ENCODE results near the gene GRM2.

Gene GRM2

GRCh38 chr3:51678186-51678585 is 28.7 kb upstream of the GRM2 start:
- DNase-seq (ENCODE audit: extremely low read depth, insufficient read length): no peak
- H3K27me3 ChIP-seq (replicated peaks; ENCODE audit: control insufficient read depth, insufficient read depth, low read length): no peaks in the 10 kb centered on the region
- TF ChIP-seq CTCF (IDR thresholded peaks at IDR 0.05; ENCODE audit: insufficient read depth, low read length, poor library complexity, severe bottlenecking): no peak
- no peak overlapping the region for H3K4me3 ChIP-seq (replicated peaks; ENCODE audit: low read depth, low read length)
- peaks cover 15% of the 10 kb centered on the region for H3K36me3 ChIP-seq (ENCODE audit: control insufficient read depth, insufficient read depth, low read length)

DNA sequence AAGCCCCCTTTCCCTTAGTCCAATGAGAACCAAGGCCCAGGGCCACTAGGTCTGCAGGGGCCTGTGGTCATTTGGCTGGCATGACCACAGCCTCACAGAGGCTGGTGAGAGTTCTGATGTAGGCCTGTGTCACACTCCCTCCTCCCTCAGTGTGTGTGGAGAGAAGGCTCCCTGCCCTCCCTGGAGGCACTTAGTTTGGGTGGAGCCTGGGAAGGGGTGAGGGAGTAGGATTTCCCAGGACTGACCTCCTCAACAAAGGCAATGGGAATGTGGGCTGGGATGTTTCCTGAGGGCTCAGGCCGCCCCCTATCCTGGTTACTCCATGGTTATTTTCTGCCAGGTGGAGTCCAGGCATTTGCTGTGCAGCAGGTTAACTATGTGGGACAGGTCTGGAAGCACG is 28.2 kb upstream of the GRM2 start:
- H3K4me3 ChIP-seq (replicated peaks; ENCODE audit: low read depth, low read length): no peak overlapping the region
- peaks cover 18% of the 10 kb centered on the region for H3K36me3 ChIP-seq (ENCODE audit: control insufficient read depth, insufficient read depth, low read length)
- no peaks in the 10 kb centered on the region for H3K27me3 ChIP-seq (replicated peaks; ENCODE audit: control insufficient read depth, insufficient read depth, low read length)
- no peak for TF ChIP-seq CTCF (IDR thresholded peaks at IDR 0.05; ENCODE audit: insufficient read depth, low read length, poor library complexity, severe bottlenecking)
- DNase-seq (ENCODE audit: extremely low read depth, insufficient read length): no peak

GRCh38 chr3:51679318-51679717 is 27.6 kb upstream of the GRM2 start:
- TF ChIP-seq CTCF (IDR thresholded peaks at IDR 0.05; ENCODE audit: insufficient read depth, low read length, poor library complexity, severe bottlenecking): no peak
- H3K27me3 ChIP-seq (replicated peaks; ENCODE audit: control insufficient read depth, insufficient read depth, low read length): no peaks in the 10 kb centered on the region
- H3K4me3 ChIP-seq (replicated peaks; ENCODE audit: low read depth, low read length): no peak overlapping the region
- H3K36me3 ChIP-seq (ENCODE audit: control insufficient read depth, insufficient read depth, low read length): peaks cover 22% of the 10 kb centered on the region
- no peak for DNase-seq (ENCODE audit: extremely low read depth, insufficient read length)

GRCh38 chr3:51679777-51680176 is 27.1 kb upstream of the GRM2 start:
- DNase-seq (ENCODE audit: extremely low read depth, insufficient read length): no peak
- no peak for TF ChIP-seq CTCF (IDR thresholded peaks at IDR 0.05; ENCODE audit: insufficient read depth, low read length, poor library complexity, severe bottlenecking)
- H3K27me3 ChIP-seq (replicated peaks; ENCODE audit: control insufficient read depth, insufficient read depth, low read length): no peaks in the 10 kb centered on the region
- H3K4me3 ChIP-seq (replicated peaks; ENCODE audit: low read depth, low read length): no peak overlapping the region
- peaks cover 24% of the 10 kb centered on the region for H3K36me3 ChIP-seq (ENCODE audit: control insufficient read depth, insufficient read depth, low read length)

GRCh38 chr3:51680196-51680595 is 26.7 kb upstream of the GRM2 start:
- Histone ChIP-seq H3K36me3 (ENCODE audit: control insufficient read depth, insufficient read depth, low read length) (peaks cover 25% of the 10 kb centered on the region), H3K27me3 (replicated peaks; ENCODE audit: control insufficient read depth, insufficient read depth, low read length) (no peaks in the 10 kb centered on the region), H3K4me3 (replicated peaks; ENCODE audit: low read depth, low read length) (no peak overlapping the region)
- no peak for DNase-seq (ENCODE audit: extremely low read depth, insufficient read length)
- no peak for TF ChIP-seq CTCF (IDR thresholded peaks at IDR 0.05; ENCODE audit: insufficient read depth, low read length, poor library complexity, severe bottlenecking)

- H3K27me3 ChIP-seq (replicated peaks; ENCODE audit: control insufficient read depth, insufficient read depth, low read length): no peaks in the 10 kb centered on the region
- no peak for TF ChIP-seq CTCF (IDR thresholded peaks at IDR 0.05; ENCODE audit: insufficient read depth, low read length, poor library complexity, severe bottlenecking)
- no peak overlapping the region for H3K4me3 ChIP-seq (replicated peaks; ENCODE audit: low read depth, low read length)
- H3K36me3 ChIP-seq (ENCODE audit: control insufficient read depth, insufficient read depth, low read length): peaks cover 26% of the 10 kb centered on the region
- DNase-seq (ENCODE audit: extremely low read depth, insufficient read length): no peak
Observed at GRCh38 chr3:51680663-51681230, 26.1 kb upstream of the GRM2 start.

Data from GM06990 (cell line).